ENCODE results near the gene ZFYVE28.

ZFYVE28 gene

GRCh38 chr4:2417226-2417764 is 1.1 kb downstream of the ZFYVE28 start:
- H3K4me3 ChIP-seq (ENCODE audit: low read depth, low read length): peak overlapping the region; percentile 63
- ChIA-PET POLR2A (no interaction called here), CTCF (no interaction called here)
- DNase-seq (ENCODE audit: low read depth, low spot score): no peak
- no peak for TF ChIP-seq CTCF (IDR thresholded peaks at IDR 0.05; ENCODE audit: insufficient read depth, low read length, missing control alignments)

GRCh38 chr4:2416564-2417225 is 1.8 kb downstream of the ZFYVE28 start:
- ChIA-PET POLR2A (interaction anchor here (1.2 kb wide), 1 partner anchor 174 kb away, joined by 3 read pairs; no protein-coding TSS in a partner anchor), CTCF (interaction anchor here (1.8 kb wide), 1 partner anchor 20 kb away, joined by 6 read pairs; no protein-coding TSS in a partner anchor)
- TF ChIP-seq CTCF (IDR thresholded peaks at IDR 0.05; ENCODE audit: insufficient read depth, low read length, missing control alignments): no peak
- DNase-seq (ENCODE audit: low read depth, low spot score): no peak
- peak overlapping the region; percentile 36 for H3K4me3 ChIP-seq (ENCODE audit: low read depth, low read length)

- H3K4me3 ChIP-seq (ENCODE audit: low read depth, low read length): no peak overlapping the region
- ChIA-PET CTCF (interaction anchor here (0.9 to 1.8 kb wide), 5 partner anchors 10 to 132 kb away, joined by 3 to 6 read pairs (median 3); no protein-coding TSS in a partner anchor), POLR2A (interaction anchor here (0.6 to 1.2 kb wide), 2 partner anchors 20 to 174 kb away, joined by 3 read pairs; no protein-coding TSS in a partner anchor)
- DNase-seq (ENCODE audit: low read depth, low spot score): no peak
- TF ChIP-seq CTCF (IDR thresholded peaks at IDR 0.05; ENCODE audit: insufficient read depth, low read length, missing control alignments): no peak
Measured at GRCh38 chr4:2415881-2416563, 2.4 kb downstream of the ZFYVE28 start.

- no peak for TF ChIP-seq CTCF (IDR thresholded peaks at IDR 0.05; ENCODE audit: insufficient read depth, low read length, missing control alignments)
- no peak for DNase-seq (ENCODE audit: low read depth, low spot score)
- CTCF ChIA-PET: interaction anchor here (0.9 to 1.8 kb wide), 6 partner anchors 9 to 195 kb away, joined by 3 to 6 read pairs (median 4); no protein-coding TSS in a partner anchor
- POLR2A ChIA-PET: interaction anchor here (0.6 kb wide), 1 partner anchor 19 kb away, joined by 3 read pairs; no protein-coding TSS in a partner anchor
- no peak overlapping the region for H3K4me3 ChIP-seq (ENCODE audit: low read depth, low read length)
Measured at GRCh38 chr4:2415213-2415612, 3.2 kb downstream of the ZFYVE28 start.

- CTCF ChIA-PET: interaction anchor here (0.7 to 2.3 kb wide), 10 partner anchors 9 to 194 kb away, joined by 3 to 18 read pairs (median 3); partner anchors contain the start of gene MXD4
- DNase-seq (ENCODE audit: low read depth, low spot score): no peak
- no peak overlapping the region; the same call in 1 of the 2 replicates for H3K4me3 ChIP-seq (ENCODE audit: low read depth, low read length)
- TF ChIP-seq CTCF (IDR thresholded peaks at IDR 0.05; ENCODE audit: insufficient read depth, low read length, missing control alignments): no peak
- POLR2A ChIA-PET: interaction anchor here (0.6 to 1.8 kb wide), 4 partner anchors 55 to 405 kb away, joined by 3 to 7 read pairs (median 4); partner anchors contain the start of genes FAM193A, MXD4 and RNF4
Measured at GRCh38 chr4:2413821-2414610, 4.4 kb downstream of the ZFYVE28 start.
